Stimulated activated naive CD8-positive, alpha-beta T cell treated with anti-CD3 and anti-CD28 coated beads, Interleukin-15, amount 100 ng/mL, for 72 hours (primary cell): Measurements from ENCODE around the gene SIL1.
"Not testable (repeated sequence)": the region's sequence is repeated elsewhere in the genome, so short reads cannot be mapped to it uniquely, and the experiment has no call there.

ENCODE experiments used
- ATAC-seq: fragments of 150-1000 bp; cut with Tn5 transposase; 2 replicates; pipeline ENCODE4 v1.10.0; 2021; ENCODE audit warnings: mild to moderate bottlenecking, moderate library complexity
- DNase-seq, 2 donors: peaks; one replicate each; pipeline ENCODE4 v3.0.0; 2021 to 2022
- H3K27ac Mint-ChIP-seq, 2 donors: one replicate each; pipeline ENCODE4 v1.8.0; 2022; ENCODE audit warnings: mild to moderate bottlenecking in 2 of 2, mixed read lengths in 2 of 2, moderate library complexity in 2 of 2
- H3K27me3 Mint-ChIP-seq: one replicate; pipeline ENCODE4 v1.8.0; 2022; ENCODE audit warnings: mixed read lengths
- H3K4me1 Mint-ChIP-seq: one replicate; pipeline ENCODE4 v1.8.0; 2022; ENCODE audit warnings: mild to moderate bottlenecking, mixed read lengths
- H3K4me3 Mint-ChIP-seq, 2 donors: one replicate each; pipeline ENCODE4 v1.8.0; 2022; ENCODE audit warnings: mild to moderate bottlenecking in 2 of 2, mixed read lengths in 2 of 2, moderate library complexity in 1 of 2
- H3K9me3 Mint-ChIP-seq, 2 donors: one replicate each; pipeline ENCODE4 v1.8.0; 2022; ENCODE audit warnings: mixed read lengths in 2 of 2

Gene SIL1

DNA sequence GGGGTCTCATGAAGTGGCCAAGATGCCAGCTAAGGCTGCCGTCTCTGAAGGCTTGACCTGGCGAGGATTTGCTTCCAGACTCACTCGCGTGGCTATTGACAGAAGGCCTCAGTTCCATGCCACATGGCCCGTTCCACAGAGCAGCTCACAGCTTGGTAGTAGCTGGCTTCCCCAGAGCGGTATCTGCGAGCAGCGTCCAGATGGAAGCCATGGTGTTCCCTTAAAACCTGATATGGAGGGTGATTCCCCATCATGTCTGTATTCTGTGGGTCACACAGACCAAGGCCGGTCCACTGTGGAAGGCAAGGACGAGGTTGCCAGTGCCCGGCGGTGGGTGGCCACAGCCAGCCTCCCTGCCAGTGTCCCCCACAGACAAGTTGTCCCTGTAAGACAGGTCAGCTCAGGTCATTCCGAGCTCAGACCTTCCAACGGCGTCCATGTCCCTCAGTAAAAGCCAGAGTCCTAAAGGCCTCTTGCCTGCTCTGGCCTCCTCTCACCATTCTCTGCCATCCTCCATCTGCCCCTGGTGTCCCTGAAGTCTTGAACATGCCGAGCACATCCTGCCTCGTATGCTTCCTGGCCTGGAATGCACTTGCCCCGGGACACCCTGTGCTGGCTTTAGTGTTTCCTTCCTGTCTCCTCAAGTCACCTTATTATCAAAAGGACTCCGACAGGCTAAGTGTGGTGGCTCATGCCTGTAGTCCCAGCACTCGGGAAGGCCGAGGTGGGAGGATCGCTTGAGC lies 261.8 kb downstream of the SIL1 start:
- Mint-ChIP-seq H3K27me3 (no peaks in the 10 kb centered on the region), H3K4me3 (no peak overlapping the region), H3K4me1 (peaks cover 10% of the 10 kb centered on the region), H3K27ac (no peak overlapping the region), H3K9me3 (no peaks in the 10 kb centered on the region)
- DNase-seq (no peak), ATAC-seq (no peak)

DNA sequence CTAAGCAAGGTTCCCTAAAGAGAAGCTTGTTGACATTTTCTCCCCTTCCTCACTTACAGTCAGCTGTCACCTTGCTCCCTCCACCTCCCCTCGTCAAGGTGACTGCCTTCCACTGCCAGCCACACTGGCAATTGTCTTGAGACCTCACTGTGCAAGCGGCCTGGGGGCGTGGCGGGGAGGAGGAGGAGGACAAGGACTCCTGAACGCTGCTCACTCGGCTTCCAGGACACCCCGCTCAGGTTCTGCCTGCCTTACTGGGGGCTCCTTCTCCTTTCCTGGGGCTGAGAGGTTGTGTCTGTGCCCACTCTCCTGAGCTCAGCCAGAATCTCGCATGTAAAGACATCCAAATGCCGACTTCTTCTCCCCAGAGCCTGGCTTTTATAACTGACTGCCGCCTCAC lies 262.7 kb downstream of the SIL1 start:
- Mint-ChIP-seq H3K27ac (peak overlapping the region in 1 of 2 donors; percentile 63), H3K27me3 (no peaks in the 10 kb centered on the region), H3K9me3 (no peaks in the 10 kb centered on the region), H3K4me1 (peaks cover under 1% of the 10 kb centered on the region), H3K4me3 (no peak overlapping the region)
- DNase-seq (no peak), ATAC-seq (no peak)

DNA sequence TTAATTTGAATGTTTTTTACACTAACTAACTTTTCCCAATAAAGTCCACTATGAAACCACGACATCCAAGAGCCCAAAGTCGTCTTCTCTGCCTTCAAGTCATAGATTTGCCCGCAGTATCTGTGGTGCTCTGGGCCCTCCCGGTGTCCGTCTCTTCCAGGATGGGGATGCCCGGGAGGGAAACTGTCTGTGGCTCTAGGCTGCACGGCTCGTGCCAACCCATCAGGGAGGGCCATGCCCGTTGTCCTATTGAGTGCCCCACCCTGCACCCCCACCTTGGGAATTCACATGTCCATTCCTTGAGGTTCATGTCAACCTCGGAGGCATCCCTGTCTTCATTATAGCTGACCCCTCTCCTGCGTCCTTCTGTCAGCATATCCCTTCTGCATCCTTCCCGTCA lies 263.2 kb downstream of the SIL1 start:
- Mint-ChIP-seq H3K4me3 (no peak overlapping the region), H3K9me3 (no peaks in the 10 kb centered on the region), H3K27me3 (no peaks in the 10 kb centered on the region), H3K4me1 (no peaks in the 10 kb centered on the region), H3K27ac (no peak overlapping the region)
- ATAC-seq, result no peak
- no peak for DNase-seq

DNA sequence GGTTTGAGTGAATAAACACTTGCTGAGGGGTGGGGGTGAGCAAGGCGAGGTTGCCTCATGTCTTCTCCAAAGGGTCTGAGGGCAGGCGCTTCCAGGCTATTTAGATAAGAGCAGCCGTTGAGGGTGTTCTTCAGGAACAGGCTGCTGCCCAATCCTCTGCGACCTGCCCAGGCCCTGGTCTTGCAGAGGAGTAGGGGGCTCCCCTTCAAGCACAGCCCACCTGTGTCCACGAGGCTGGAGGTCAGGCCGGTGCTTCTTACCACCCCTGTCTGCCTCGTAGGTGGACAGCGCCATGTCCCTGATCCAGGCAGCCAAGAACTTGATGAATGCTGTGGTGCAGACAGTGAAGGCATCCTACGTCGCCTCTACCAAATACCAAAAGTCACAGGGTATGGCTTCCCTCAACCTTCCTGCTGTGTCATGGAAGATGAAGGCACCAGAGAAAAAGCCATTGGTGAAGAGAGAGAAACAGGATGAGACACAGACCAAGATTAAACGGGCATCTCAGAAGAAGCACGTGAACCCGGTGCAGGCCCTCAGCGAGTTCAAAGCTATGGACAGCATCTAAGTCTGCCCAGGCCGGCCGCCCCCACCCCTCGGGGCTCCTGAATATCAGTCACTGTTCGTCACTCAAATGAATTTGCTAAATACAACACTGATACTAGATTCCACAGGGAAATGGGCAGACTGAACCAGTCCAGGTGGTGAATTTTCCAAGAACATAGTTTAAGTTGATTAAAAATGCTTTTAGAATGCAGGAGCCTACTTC lies 264.5 kb downstream of the SIL1 start:
- Mint-ChIP-seq H3K4me1 (no peaks in the 10 kb centered on the region), H3K27me3 (no peaks in the 10 kb centered on the region), H3K27ac (no peak overlapping the region), H3K4me3 (no peak overlapping the region), H3K9me3 (no peaks in the 10 kb centered on the region)
- ATAC-seq (no peak), DNase-seq (no peak)

DNA sequence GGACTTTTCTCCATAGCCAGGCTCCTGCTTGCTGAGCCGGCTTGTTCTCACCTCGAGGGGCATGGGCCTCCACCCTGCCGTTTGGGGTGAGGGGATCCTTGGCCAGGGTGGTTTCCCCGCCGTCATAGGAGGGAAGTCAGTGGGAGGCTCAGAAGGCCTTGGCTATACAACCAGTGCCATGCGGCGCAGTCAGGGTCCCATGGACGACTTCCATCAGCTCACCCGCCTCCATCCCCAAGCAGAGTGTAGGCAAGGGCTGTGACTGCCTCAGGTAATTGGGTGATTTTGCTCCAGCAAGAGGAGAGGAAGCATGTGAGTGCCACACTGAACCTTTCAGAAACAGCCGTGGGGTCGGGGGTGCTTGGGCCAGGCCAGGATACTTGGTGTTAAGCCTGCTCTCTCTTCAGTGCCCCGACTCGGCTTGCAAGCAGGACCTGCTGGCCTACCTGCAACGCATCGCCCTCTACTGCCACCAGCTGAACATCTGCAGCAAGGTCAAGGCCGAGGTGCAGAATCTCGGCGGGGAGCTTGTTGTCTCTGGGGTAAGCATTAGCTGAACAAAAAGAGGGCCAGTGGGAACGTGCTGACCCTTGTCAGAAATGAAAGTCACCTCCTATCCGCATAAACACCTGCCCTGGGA lies 265.9 kb downstream of the SIL1 start:
- no peak for DNase-seq

DNA sequence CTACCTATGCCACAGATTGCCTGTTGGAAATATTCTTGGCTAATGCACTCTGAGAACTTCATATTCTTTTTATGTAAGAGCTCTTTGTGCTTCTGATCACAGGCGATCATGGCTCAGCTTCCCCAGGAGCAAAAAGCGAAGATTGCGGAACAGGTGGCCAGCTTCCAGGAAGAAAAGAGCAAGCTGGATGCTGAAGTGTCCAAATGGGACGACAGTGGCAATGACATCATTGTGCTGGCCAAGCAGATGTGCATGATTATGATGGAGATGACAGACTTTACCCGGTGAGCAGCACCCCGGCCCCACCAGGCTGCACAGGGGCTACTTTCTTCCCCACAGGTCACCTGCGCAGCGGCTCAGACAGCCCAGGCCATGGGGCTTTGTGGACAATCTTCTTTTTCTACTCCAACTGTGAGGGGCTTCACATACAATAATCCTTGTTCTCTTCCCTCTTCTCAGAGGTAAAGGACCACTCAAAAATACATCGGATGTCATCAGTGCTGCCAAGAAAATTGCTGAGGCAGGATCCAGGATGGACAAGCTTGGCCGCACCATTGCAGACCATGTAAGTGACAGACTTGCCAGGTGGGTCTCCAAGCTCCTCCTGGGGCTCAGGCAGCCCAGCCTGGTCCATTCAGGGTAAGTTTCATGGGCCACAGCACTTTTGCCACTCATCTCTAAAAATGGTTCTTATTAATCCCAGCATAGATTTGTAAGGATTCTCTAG lies 267.6 kb downstream of the SIL1 start:
- Mint-ChIP-seq H3K27me3 (no peaks in the 10 kb centered on the region), H3K4me1 (no peaks in the 10 kb centered on the region), H3K27ac (no peak overlapping the region)

More for the DNA sequence above, 265.9 kb downstream of the SIL1 start:
- no peak overlapping the region for H3K27ac Mint-ChIP-seq
- no peaks in the 10 kb centered on the region for H3K4me1 Mint-ChIP-seq
- H3K4me3 Mint-ChIP-seq, result no peak overlapping the region
- no peaks in the 10 kb centered on the region for H3K27me3 Mint-ChIP-seq
- H3K9me3 Mint-ChIP-seq, result no peaks in the 10 kb centered on the region
- ATAC-seq, result no peak

DNA sequence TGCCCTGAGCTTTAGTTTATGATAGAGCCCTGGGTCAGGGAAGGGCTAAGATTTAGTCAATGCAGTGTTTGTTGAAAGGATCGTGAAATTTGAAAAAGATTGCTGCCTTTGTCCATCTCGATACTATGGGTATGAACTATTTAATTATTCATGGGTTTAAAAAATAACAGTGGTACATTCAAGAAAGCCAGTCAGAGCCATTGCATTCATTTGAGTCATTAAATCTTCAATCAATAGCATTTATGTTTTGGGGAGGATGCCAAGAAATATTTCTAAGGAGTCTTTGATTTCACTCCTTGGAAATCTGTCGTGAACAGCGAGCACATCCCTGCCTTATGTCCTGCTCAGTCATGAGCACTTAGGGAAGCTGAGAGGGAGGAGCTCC lies 268.6 kb downstream of the SIL1 start:
- no peak overlapping the region for H3K27ac Mint-ChIP-seq

More for the DNA sequence above, 267.6 kb downstream of the SIL1 start:
- Mint-ChIP-seq H3K9me3 (no peaks in the 10 kb centered on the region), H3K4me3 (no peak overlapping the region)
- DNase-seq (no peak), ATAC-seq (no peak)

DNA sequence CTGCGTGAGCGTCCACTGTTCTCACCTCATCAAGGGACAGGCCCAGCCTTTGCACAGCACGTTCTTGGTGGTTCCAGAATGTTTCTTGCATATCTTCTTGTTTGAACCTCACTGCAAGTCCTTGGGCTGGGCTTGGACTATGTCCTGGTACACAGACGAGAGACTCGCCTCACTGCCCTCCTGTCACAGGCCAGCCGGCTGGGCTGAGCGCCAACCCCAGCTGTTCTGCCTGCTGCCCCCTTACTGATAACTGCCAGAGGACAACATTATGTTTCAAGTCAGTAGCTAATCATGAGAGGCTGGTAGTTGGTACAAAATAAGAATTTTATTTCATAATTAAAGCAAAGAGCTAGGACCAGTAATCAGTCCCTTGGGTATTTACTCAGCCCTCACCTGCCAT lies 270.2 kb downstream of the SIL1 start:
- DNase-seq, result no peak
- Mint-ChIP-seq H3K4me3 (no peak overlapping the region), H3K27me3 (no peaks in the 10 kb centered on the region), H3K9me3 (no peaks in the 10 kb centered on the region), H3K27ac (no peak overlapping the region), H3K4me1 (no peaks in the 10 kb centered on the region)
- ATAC-seq, result no peak

More for the DNA sequence above, 268.6 kb downstream of the SIL1 start:
- no peak for DNase-seq
- Mint-ChIP-seq H3K4me1 (no peaks in the 10 kb centered on the region), H3K9me3 (no peaks in the 10 kb centered on the region), H3K27me3 (no peaks in the 10 kb centered on the region), H3K4me3 (no peak overlapping the region)
- no peak for ATAC-seq

DNA sequence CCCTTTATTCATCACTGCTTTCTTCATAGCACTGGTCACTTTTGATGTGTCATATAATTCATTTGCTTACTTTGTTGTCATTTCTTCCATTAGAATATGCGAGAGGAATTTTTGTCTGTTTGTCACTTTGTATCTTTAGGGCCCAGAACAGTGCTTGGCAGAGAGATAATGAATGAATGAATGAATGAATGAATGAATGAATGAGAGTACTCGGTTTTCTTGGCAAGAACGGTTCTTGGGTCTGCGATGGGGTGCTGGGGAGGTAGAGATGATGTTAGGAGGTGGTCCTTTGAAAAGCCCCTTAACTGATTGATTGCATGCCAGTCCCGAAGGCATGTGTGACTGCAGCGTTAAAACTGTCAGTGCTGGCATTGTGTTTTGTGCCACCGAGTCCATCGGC lies 270.6 kb downstream of the SIL1 start:
- ATAC-seq (no peak), DNase-seq (no peak)
- no peaks in the 10 kb centered on the region for H3K9me3 Mint-ChIP-seq
- no peaks in the 10 kb centered on the region for H3K27me3 Mint-ChIP-seq
- H3K27ac Mint-ChIP-seq, result no peak overlapping the region
- H3K4me1 Mint-ChIP-seq, result no peaks in the 10 kb centered on the region
- H3K4me3 Mint-ChIP-seq, result no peak overlapping the region

DNA sequence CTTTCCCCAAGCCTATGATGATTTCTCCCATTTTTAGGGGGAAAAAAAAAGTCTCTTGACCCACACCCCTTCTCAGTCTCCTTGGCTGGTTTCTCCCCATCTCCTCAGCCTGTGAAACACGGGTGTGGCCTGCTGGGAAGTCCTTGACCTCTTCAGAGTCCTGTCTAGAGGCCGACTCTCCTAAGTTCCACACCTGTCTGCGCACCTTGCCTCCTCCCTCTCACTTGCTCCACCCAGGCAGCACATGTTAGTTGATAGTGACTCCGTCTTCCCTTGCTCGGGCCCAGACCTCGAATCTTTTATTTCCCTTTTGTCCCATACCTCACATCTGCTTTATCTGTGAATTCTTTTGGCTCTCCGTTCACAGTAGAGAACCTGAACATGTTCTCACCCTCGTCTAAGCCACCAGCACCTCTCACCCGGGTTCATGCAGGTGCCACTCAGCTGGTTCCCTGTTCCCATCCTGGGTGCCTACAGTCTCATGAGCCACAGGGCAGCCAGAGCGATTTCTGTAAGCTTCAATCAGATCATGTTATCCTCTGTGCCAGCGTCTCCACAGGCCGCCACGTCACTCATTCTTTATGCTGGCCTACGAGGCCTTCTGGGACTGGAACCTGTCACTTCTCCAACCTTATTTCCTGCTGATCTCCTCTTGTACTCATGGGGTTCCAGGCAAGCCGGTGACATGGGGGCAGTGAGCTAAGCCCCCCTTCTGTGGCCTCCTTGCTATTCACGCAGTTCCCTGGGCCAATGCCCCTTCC lies 271.3 kb downstream of the SIL1 start:
- H3K9me3 Mint-ChIP-seq, result no peaks in the 10 kb centered on the region
- H3K4me1 Mint-ChIP-seq, result no peaks in the 10 kb centered on the region
- H3K27me3 Mint-ChIP-seq, result no peaks in the 10 kb centered on the region
- DNase-seq, result no peak
- H3K27ac Mint-ChIP-seq, result no peak overlapping the region
- H3K4me3 Mint-ChIP-seq, result no peak overlapping the region
- no peak for ATAC-seq

DNA sequence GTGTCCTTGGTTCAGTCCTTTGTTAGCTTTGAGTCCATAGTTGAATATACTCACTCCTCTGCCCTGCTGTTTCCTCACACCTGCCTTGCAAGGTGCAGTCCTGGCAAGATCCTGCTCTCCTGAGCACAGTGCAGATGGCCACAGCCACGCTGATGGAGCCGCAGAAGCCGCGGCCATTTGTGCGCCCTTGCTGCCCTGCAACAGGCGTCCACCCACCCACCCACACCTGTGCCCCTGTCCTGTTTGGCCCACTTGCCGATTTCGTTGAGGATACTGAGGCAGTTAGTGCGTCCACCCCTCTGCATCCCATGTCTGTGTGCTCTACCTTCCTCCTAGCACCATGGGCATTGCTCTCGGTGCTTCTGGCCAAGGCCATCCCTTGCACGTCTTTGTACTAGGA lies 271.9 kb downstream of the SIL1 start:
- Mint-ChIP-seq H3K4me1 (no peaks in the 10 kb centered on the region), H3K9me3 (no peaks in the 10 kb centered on the region), H3K27me3 (no peaks in the 10 kb centered on the region), H3K4me3 (no peak overlapping the region), H3K27ac (no peak overlapping the region)
- no peak for DNase-seq
- no peak for ATAC-seq

DNA sequence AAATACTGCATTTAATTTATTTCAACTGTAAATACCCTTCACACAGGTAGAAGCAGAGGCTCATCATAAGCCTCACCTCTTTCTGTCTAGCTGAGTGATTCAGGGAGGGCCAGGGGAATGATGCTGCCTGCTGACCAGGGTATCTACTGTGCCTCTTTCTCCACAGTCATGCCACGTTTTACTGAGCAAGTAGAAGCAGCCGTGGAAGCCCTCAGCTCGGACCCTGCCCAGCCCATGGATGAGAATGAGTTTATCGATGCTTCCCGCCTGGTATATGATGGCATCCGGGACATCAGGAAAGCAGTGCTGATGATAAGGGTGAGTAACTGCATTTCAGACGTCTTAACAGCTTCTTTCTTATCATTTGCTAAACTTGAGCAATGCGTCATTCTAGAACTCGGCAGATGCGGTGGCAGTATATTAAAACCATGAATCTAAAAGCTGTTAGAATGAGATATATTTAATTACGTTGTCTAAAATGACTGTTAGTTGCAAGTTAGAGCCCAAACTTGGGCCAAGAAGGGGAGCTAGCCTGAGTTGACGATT lies 273.0 kb downstream of the SIL1 start:
- ATAC-seq, result no peak
- Mint-ChIP-seq H3K9me3 (no peaks in the 10 kb centered on the region), H3K4me1 (no peaks in the 10 kb centered on the region), H3K27ac (no peak overlapping the region), H3K4me3 (no peak overlapping the region), H3K27me3 (no peaks in the 10 kb centered on the region)
- no peak for DNase-seq

DNA sequence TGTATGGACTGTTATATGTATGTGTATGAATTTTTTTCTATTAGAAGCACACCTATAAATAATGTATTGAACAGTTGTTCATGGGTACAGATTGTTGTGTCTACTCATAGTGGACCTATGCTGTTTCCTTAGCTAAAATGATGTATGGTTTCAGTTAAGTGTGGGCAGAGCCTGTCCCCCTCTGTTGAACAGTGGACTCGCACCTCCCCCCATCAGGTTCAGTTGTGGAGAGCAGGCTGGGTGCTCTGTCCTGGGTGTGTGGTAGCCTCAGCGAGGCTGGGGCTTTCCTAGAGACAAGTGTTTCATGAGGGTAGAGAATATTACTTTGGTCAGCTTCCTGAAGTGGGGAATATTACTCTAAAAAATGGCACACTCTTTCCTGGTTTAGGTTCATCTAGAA lies 275.7 kb downstream of the SIL1 start:
- H3K27me3 Mint-ChIP-seq, result no peaks in the 10 kb centered on the region
- no peak for ATAC-seq
- no peak overlapping the region for H3K4me3 Mint-ChIP-seq
- H3K4me1 Mint-ChIP-seq, result no peaks in the 10 kb centered on the region
- no peak for DNase-seq
- no peaks in the 10 kb centered on the region for H3K9me3 Mint-ChIP-seq
- H3K27ac Mint-ChIP-seq, result no peak overlapping the region

DNA sequence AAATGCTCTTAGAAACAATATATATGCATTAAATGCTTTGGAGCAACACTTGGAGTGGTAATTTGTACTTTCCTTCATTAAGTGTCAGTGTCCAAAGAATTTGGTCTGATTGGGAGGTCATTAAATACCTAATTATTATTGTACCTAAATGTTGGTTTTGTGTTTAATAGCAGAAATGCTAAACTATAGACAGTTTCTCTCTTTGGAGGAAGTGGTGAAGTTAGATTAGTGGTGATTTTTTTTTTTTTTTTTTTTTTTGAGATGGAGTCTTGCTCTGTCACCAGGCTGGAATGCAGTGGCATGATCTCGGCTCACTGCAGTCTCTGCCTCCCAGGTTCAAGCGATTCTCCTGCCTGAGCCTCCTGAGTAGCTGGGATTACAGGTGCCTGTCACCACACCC lies 276.8 kb downstream of the SIL1 start:
- H3K4me3 Mint-ChIP-seq, H3K4me1 Mint-ChIP-seq, H3K27ac Mint-ChIP-seq, DNase-seq, ATAC-seq, H3K9me3 Mint-ChIP-seq, H3K27me3 Mint-ChIP-seq: not testable (repeated sequence)

DNA sequence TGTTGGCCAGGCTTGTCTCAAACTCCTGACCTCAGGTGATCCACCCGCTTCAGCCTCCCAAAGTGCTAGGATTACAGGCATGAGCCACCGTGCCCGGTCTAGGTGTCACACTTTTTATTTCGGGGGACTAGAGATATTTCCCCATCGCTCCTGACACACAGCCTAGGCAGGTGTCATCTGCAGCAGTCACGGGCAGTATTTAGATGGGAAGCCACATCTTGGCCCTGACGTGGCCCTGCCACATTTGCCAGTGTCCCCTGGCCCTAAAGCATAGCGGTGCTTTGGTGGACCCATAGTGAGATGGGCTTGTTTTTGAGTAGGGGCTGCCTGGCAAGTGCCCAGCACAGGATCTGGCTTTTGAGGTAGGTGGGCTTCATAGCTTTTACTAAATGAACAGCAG lies 278.0 kb downstream of the SIL1 start:
- H3K4me1 Mint-ChIP-seq, result no peaks in the 10 kb centered on the region

More for the DNA sequence above, 278.0 kb downstream of the SIL1 start:
- no peaks in the 10 kb centered on the region for H3K9me3 Mint-ChIP-seq
- DNase-seq (no peak), ATAC-seq (no peak)
- H3K4me3 Mint-ChIP-seq, result no peak overlapping the region
- no peaks in the 10 kb centered on the region for H3K27me3 Mint-ChIP-seq
- no peak overlapping the region for H3K27ac Mint-ChIP-seq
